SK-N-DZ (cell line): Measurements from ENCODE around the gene JARID2.

Experiments
- DNase-seq: peaks from one replicate; pipeline ENCODE4 v3.0.0-alpha.2; 2015; ENCODE audit warnings: low spot score

Gene JARID2

GRCh38 chr6:15355683-15356099 lies 109.8 kb downstream of the JARID2 start:
- no peak for DNase-seq

DNA sequence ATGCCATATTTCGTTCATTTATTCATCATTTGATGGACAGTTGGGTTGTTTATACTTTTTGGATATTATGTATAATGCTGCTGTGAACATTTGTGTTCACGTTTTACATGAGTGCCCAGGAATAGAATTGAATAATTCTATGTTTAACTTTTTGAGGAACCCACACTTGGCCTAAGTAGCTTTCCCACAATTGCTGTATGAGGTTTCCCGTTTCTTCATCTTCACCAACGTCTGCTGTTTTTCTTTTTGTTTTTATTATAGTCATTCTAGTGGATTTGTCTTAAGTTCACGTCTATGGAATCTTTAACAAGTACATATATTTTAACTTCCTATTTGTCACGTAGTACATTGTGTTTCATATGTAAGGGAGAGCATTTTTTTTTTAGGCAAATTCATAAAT lies 110.3 kb downstream of the JARID2 start:
- no peak for DNase-seq

GRCh38 chr6:15356937-15357336 lies 111.1 kb downstream of the JARID2 start:
- no peak for DNase-seq

GRCh38 chr6:15357782-15358181 lies 111.9 kb downstream of the JARID2 start:
- no peak for DNase-seq

GRCh38 chr6:15358579-15359327 lies 112.9 kb downstream of the JARID2 start:
- DNase-seq, result no peak

DNA sequence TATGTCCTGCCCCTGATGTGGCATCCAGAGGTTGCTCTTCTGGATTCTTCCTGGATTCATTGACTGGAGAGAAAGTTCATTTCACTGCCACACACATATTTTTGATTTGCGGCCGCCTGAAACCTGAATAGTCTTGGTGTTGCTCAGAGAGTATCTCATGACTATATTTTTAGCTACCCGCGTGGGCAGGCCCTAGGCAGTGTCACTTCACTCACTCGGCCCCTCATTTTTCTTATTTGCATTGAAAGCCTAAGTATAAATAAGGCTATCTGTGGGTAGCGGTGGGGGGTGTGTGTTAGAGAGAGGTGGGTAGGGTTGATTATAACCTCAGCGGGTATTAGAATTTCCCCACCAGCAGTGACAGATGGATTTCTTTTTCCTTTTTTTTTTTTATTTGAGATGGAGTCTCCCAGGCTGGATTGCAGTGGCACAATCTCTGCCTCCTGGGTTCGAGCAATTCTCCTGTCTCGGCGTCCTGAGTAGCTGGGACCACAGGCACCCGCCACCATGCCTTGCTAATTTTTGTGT lies 113.5 kb downstream of the JARID2 start:
- no peak for DNase-seq

- DNase-seq, result no peak
Measured at GRCh38 chr6:15360300-15360699, 114.4 kb downstream of the JARID2 start.

DNA sequence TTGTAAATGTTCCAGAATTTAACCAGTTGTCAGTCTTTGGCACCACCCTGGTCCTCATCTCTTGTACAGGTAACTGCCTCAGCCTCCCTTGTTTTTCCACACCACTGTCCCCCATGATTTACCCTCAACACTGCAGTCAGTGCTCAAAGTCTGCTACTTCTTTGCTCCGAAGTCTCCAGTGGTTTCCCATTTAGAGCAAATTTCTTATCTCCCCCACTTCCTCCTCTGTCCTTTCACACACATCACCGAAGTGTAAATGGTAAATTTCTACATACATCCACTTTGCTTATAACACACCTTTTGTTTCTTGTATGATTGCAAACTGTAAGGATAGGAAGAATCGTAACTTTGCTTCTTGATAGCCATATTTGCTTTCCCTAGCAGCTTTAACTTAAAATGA lies 115.3 kb downstream of the JARID2 start:
- DNase-seq, result no peak

- DNase-seq, result no peak
Measured at GRCh38 chr6:15362274-15363160, 116.6 kb downstream of the JARID2 start.

- DNase-seq, result no peak
Measured at GRCh38 chr6:15363164-15363522, 117.3 kb downstream of the JARID2 start.

GRCh38 chr6:15363523-15364400 lies 117.9 kb downstream of the JARID2 start:
- DNase-seq, result peak; percentile 43

- DNase-seq, result no peak
Measured at GRCh38 chr6:15364401-15365037, 118.7 kb downstream of the JARID2 start.

- peak; percentile 75 for DNase-seq
Measured at GRCh38 chr6:15365273-15365687, 119.4 kb downstream of the JARID2 start.

- no peak for DNase-seq
Measured at GRCh38 chr6:15366003-15366535, 120.2 kb downstream of the JARID2 start.

DNA sequence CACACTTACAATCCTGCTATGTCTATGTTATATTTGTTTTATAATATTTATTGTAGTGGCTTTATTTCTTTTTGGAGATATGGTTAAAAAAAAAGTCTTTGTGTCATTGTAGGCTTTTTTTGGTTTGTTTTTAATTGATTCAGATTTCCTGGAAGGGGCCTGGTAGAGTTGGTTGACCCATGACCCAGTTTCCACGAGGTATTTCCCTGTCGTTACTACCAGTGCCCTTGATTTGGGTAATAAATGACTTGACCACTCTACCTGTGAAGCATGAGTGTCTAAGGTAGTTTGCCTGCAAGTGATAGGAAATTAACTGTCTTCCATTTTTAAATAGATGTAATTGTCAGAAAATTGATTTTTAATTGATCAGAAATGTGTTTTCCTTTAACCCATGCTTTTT lies 121.0 kb downstream of the JARID2 start:
- DNase-seq, result no peak

GRCh38 chr6:15368186-15368585 lies 122.3 kb downstream of the JARID2 start:
- DNase-seq, result no peak

- DNase-seq, result no peak
Measured at GRCh38 chr6:15368873-15369272, 123.0 kb downstream of the JARID2 start.

GRCh38 chr6:15369838-15370237 lies 124.0 kb downstream of the JARID2 start:
- no peak for DNase-seq

- DNase-seq, result no peak
Measured at GRCh38 chr6:15370733-15371671, 125.1 kb downstream of the JARID2 start.

- no peak for DNase-seq
Measured at GRCh38 chr6:15372932-15373331, 127.1 kb downstream of the JARID2 start.
